ENCODE data around the gene KRTAP9-8.

KRTAP9-8 gene

DNA sequence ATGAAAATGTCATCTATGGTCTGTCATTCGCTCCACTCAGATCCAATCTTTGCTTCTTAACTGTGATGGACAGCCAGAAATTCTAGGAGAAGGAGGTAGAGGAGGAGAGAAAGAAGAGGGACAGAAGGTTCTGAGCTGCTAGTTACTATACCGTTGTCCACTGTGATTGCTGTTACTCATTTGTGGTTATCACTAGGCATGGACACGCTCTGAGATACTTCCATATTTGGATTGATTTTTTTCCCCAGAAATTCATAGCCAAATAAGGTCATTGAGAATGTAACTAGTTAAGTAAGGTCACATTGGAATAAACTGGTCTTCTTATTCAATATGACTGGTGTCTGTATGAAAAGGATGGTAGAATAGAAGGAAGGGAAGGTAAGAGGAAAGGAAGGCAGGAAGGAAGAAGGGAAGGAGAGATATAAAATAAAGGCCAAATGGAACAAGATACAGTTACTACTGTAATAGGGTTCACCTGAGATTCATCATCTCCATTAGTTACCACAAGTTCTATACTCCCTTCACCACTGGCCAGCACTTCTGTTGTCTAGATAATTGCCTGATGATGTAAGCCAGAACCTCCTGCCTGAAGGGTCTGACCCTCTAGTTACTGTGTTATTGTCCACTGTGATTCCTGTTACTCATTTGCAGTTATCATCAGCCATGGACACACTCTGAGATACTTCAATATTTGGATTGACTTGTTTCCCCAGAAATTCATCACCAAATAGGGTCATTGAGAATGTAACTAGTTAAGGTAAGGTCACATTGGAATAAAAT is 40.6 kb downstream of the KRTAP9-8 start:
- no peak for DNase-seq (ENCODE audit: low read depth in 1 of 2, low spot score in 1 of 2)
- peaks cover 3% of the 10 kb centered on the region for H3K27me3 ChIP-seq (ENCODE audit: insufficient read depth, poor library complexity, severe bottlenecking)
- TF ChIP-seq POLR2AphosphoS5 (IDR thresholded peaks at IDR 0.05; ENCODE audit: low read depth) (no peak), SPI1 (IDR thresholded peaks at IDR 0.05; ENCODE audit: borderline replicate concordance, low read depth) (no peak)
- TF ChIP-seq, protein P1, sequence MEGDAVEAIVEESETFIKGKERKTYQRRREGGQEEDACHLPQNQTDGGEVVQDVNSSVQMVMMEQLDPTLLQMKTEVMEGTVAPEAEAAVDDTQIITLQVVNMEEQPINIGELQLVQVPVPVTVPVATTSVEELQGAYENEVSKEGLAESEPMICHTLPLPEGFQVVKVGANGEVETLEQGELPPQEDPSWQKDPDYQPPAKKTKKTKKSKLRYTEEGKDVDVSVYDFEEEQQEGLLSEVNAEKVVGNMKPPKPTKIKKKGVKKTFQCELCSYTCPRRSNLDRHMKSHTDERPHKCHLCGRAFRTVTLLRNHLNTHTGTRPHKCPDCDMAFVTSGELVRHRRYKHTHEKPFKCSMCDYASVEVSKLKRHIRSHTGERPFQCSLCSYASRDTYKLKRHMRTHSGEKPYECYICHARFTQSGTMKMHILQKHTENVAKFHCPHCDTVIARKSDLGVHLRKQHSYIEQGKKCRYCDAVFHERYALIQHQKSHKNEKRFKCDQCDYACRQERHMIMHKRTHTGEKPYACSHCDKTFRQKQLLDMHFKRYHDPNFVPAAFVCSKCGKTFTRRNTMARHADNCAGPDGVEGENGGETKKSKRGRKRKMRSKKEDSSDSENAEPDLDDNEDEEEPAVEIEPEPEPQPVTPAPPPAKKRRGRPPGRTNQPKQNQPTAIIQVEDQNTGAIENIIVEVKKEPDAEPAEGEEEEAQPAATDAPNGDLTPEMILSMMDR (IDR thresholded peaks at IDR 0.05; ENCODE audit: insufficient read depth, low read length): no peak
- no peak overlapping the region for H3K27ac ChIP-seq (replicated peaks)
- H3K4me3 ChIP-seq (replicated peaks; ENCODE audit: insufficient read depth, low read length): no peak overlapping the region

- Histone ChIP-seq H3K4me3 (replicated peaks; ENCODE audit: insufficient read depth, low read length) (no peak overlapping the region), H3K27ac (replicated peaks) (no peak overlapping the region), H3K27me3 (ENCODE audit: insufficient read depth, poor library complexity, severe bottlenecking) (peaks cover 2% of the 10 kb centered on the region)
- DNase-seq (ENCODE audit: low read depth in 1 of 2, low spot score in 1 of 2): no peak
- TF ChIP-seq POLR2AphosphoS5 (IDR thresholded peaks at IDR 0.05; ENCODE audit: low read depth): no peak
- TF ChIP-seq, protein P1 (IDR thresholded peaks at IDR 0.05; ENCODE audit: insufficient read depth, low read length): no peak
- TF ChIP-seq, protein P2, sequence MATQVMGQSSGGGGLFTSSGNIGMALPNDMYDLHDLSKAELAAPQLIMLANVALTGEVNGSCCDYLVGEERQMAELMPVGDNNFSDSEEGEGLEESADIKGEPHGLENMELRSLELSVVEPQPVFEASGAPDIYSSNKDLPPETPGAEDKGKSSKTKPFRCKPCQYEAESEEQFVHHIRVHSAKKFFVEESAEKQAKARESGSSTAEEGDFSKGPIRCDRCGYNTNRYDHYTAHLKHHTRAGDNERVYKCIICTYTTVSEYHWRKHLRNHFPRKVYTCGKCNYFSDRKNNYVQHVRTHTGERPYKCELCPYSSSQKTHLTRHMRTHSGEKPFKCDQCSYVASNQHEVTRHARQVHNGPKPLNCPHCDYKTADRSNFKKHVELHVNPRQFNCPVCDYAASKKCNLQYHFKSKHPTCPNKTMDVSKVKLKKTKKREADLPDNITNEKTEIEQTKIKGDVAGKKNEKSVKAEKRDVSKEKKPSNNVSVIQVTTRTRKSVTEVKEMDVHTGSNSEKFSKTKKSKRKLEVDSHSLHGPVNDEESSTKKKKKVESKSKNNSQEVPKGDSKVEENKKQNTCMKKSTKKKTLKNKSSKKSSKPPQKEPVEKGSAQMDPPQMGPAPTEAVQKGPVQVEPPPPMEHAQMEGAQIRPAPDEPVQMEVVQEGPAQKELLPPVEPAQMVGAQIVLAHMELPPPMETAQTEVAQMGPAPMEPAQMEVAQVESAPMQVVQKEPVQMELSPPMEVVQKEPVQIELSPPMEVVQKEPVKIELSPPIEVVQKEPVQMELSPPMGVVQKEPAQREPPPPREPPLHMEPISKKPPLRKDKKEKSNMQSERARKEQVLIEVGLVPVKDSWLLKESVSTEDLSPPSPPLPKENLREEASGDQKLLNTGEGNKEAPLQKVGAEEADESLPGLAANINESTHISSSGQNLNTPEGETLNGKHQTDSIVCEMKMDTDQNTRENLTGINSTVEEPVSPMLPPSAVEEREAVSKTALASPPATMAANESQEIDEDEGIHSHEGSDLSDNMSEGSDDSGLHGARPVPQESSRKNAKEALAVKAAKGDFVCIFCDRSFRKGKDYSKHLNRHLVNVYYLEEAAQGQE (IDR thresholded peaks at IDR 0.05; ENCODE audit: insufficient replicate concordance, low read depth): no peak
- no peak for TF ChIP-seq SPI1 (IDR thresholded peaks at IDR 0.05; ENCODE audit: borderline replicate concordance, low read depth)
- TF ChIP-seq GABPA (IDR thresholded peaks at IDR 0.05; ENCODE audit: low read depth): no peak
Measured at GRCh38 chr17:41284043-41284442, 46.2 kb downstream of the KRTAP9-8 start.

- peaks cover 2% of the 10 kb centered on the region for H3K27me3 ChIP-seq (ENCODE audit: insufficient read depth, poor library complexity, severe bottlenecking)
- H3K27ac ChIP-seq (replicated peaks): no peak overlapping the region
- no peak overlapping the region for H3K4me3 ChIP-seq (replicated peaks; ENCODE audit: insufficient read depth, low read length)
- TF ChIP-seq POLR2AphosphoS5 (IDR thresholded peaks at IDR 0.05; ENCODE audit: low read depth) (no peak), GABPA (IDR thresholded peaks at IDR 0.05; ENCODE audit: low read depth) (no peak), SPI1 (IDR thresholded peaks at IDR 0.05; ENCODE audit: borderline replicate concordance, low read depth) (no peak)
- TF ChIP-seq, protein P1 (IDR thresholded peaks at IDR 0.05; ENCODE audit: insufficient read depth, low read length): no peak
- TF ChIP-seq, protein P2 (IDR thresholded peaks at IDR 0.05; ENCODE audit: insufficient replicate concordance, low read depth): no peak
- DNase-seq (ENCODE audit: low read depth in 1 of 2, low spot score in 1 of 2): no peak
Measured at GRCh38 chr17:41284546-41284945, 46.7 kb downstream of the KRTAP9-8 start.
